Bronchial epithelial cell (primary cell): ENCODE measurements around the gene SMAD1. TPM values are rescaled to one million over a fixed set of nuclear protein-coding genes. Genes with fewer than 3 reads are reported as not detected.

Experiments
- DNase-seq: peaks from one replicate; pipeline ENCODE4 v3.0.0-alpha.2; 2010; ENCODE audit warnings: low read depth
- FAIRE-seq: peaks from 2 replicates; lab custom pipeline; 2011; peaks lifted over from hg19 to GRCh38; lab: Jason Lieb, UNC
- H3K27me3 ChIP-seq: 2 replicates; pipeline ENCODE4 v1.5.1; 2011; ENCODE audit warnings: low read length; ENCODE audit not compliant: control insufficient read depth, insufficient read depth
- H3K36me3 ChIP-seq: 2 replicates; pipeline ENCODE4 v1.5.1; 2011; ENCODE audit warnings: low read length; ENCODE audit not compliant: control insufficient read depth, insufficient read depth
- H3K4me3 ChIP-seq: 2 replicates; pipeline ENCODE4 v1.5.1; 2011; ENCODE audit warnings: mild to moderate bottlenecking, low read depth, low read length, control low read depth
- CTCF ChIP-seq: IDR thresholded peaks from 2 replicates; pipeline ENCODE4 v1.5.1; 2011; ENCODE audit warnings: mild to moderate bottlenecking, moderate library complexity, low read length, control low read depth, inconsistent platforms; ENCODE audit not compliant: insufficient read depth, severe bottlenecking
- total RNA-seq: library from RNA; depleted of rRNA; stranded (reverse); fragments of >200 nt; gene quantifications from 2 replicates; pipeline ENCODE4 v1.2.1, GENCODE V29; 2014

Gene SMAD1
- total RNA-seq, 1 donor from 2014 or later, result 11.1 TPM

- FAIRE-seq, result no peak
- no peak for DNase-seq
- Histone ChIP-seq H3K36me3 (no peaks in the 10 kb centered on the region), H3K4me3 (no peak overlapping the region), H3K27me3 (no peaks in the 10 kb centered on the region)
- TF ChIP-seq CTCF, result no peak
These were observed 2.7 kb downstream of the SMAD1 start for GRCh38 chr4:145484225-145484846.

GRCh38 chr4:145485120-145485519, 3.5 kb downstream of the SMAD1 start:
- FAIRE-seq (no peak), DNase-seq (no peak)
- no peak overlapping the region for H3K4me3 ChIP-seq

GRCh38 chr4:145486603-145487002, 5.0 kb downstream of the SMAD1 start:
- Histone ChIP-seq H3K36me3 (no peaks in the 10 kb centered on the region), H3K27me3 (no peaks in the 10 kb centered on the region), H3K4me3 (no peak overlapping the region)
- DNase-seq (no peak), FAIRE-seq (no peak)
- TF ChIP-seq CTCF, result no peak

More at GRCh38 chr4:145485120-145485519, 3.5 kb downstream of the SMAD1 start:
- no peak for TF ChIP-seq CTCF
- H3K36me3 ChIP-seq, result no peaks in the 10 kb centered on the region
- H3K27me3 ChIP-seq, result no peaks in the 10 kb centered on the region

GRCh38 chr4:145487631-145488030, 6.0 kb downstream of the SMAD1 start:
- Histone ChIP-seq H3K4me3 (no peak overlapping the region), H3K27me3 (no peaks in the 10 kb centered on the region), H3K36me3 (no peaks in the 10 kb centered on the region)
- no peak for DNase-seq
- FAIRE-seq, result no peak
- TF ChIP-seq CTCF, result no peak

GRCh38 chr4:145488310-145488709, 6.7 kb downstream of the SMAD1 start:
- no peak overlapping the region for H3K4me3 ChIP-seq
- no peak for FAIRE-seq
- DNase-seq, result no peak
- no peaks in the 10 kb centered on the region for H3K27me3 ChIP-seq
- H3K36me3 ChIP-seq, result no peaks in the 10 kb centered on the region
- TF ChIP-seq CTCF, result no peak

- FAIRE-seq (no peak), DNase-seq (no peak)
- Histone ChIP-seq H3K4me3 (no peak overlapping the region), H3K27me3 (no peaks in the 10 kb centered on the region), H3K36me3 (no peaks in the 10 kb centered on the region)
- no peak for TF ChIP-seq CTCF
These were observed 7.9 kb downstream of the SMAD1 start for GRCh38 chr4:145489556-145489955.
